SK-N-SH treated with all-trans-retinoic acid at 6 μM for 48 hours (cell line): ENCODE results near the gene C17orf58.

Source experiments
- ATAC-seq: fragments of 200-7000 bp; cut with Tn5 transposase; 3 replicates; pipeline ENCODE4 v1.9.1; 2020; ENCODE audit warnings: mild to moderate bottlenecking, moderate library complexity
- ARNTL ChIP-seq: fragments of 450-650 bp; formaldehyde crosslinking; IDR thresholded peaks from 2 replicates; pipeline ENCODE4 v1.5.0; 2020; ENCODE audit warnings: low read depth, mild to moderate bottlenecking, moderate library complexity, borderline replicate concordance
- BACH2 ChIP-seq: fragments of 250-450 bp; sonication (Bioruptor Pico); IDR thresholded peaks from 2 replicates; pipeline ENCODE4 v1.9.0; 2021; ENCODE audit warnings: mild to moderate bottlenecking, borderline replicate concordance
- CREB5 ChIP-seq: fragments of 250-450 bp; sonication (Bioruptor Pico); IDR thresholded peaks from 2 replicates; pipeline ENCODE4 v1.5.1; 2020; ENCODE audit warnings: low read depth, mild to moderate bottlenecking, moderate library complexity
- CSDC2 ChIP-seq: fragments of 250-450 bp; sonication (Bioruptor Pico); IDR thresholded peaks from 2 replicates; pipeline ENCODE4 v1.5.0; 2020; ENCODE audit warnings: mild to moderate bottlenecking, moderate library complexity
- ESRRG ChIP-seq: fragments of 250-450 bp; sonication (Bioruptor Pico); IDR thresholded peaks from 2 replicates; pipeline ENCODE4 v1.6.1; 2021; ENCODE audit warnings: mild to moderate bottlenecking
- GLIS3 ChIP-seq: fragments of 250-450 bp; sonication (Bioruptor Pico); IDR thresholded peaks from 2 replicates; pipeline ENCODE4 v1.5.0; 2020; ENCODE audit warnings: mild to moderate bottlenecking, moderate library complexity
- ISL1 ChIP-seq: fragments of 250-450 bp; sonication (Bioruptor Pico); IDR thresholded peaks from 2 replicates; pipeline ENCODE4 v2.1.2; 2022; ENCODE audit warnings: mild to moderate bottlenecking, moderate library complexity
- OSR1 ChIP-seq: fragments of 250-450 bp; sonication (Bioruptor Pico); IDR thresholded peaks from 2 replicates; pipeline ENCODE4 v1.8.0; 2022; ENCODE audit warnings: moderate library complexity, mild to moderate bottlenecking, inconsistent platforms
- PATZ1 ChIP-seq: fragments of 250-450 bp; sonication (Bioruptor Pico); IDR thresholded peaks from 2 replicates; pipeline ENCODE4 v1.8.0; 2020; ENCODE audit warnings: mild to moderate bottlenecking, moderate library complexity, borderline replicate concordance
- POU6F1 ChIP-seq: fragments of 250-450 bp; sonication (Bioruptor Pico); IDR thresholded peaks from 2 replicates; pipeline ENCODE4 v1.8.0; 2021; ENCODE audit warnings: low read depth, mild to moderate bottlenecking, moderate library complexity, borderline replicate concordance
- PPARA ChIP-seq: fragments of 250-450 bp; sonication (Bioruptor Pico); IDR thresholded peaks from 2 replicates; pipeline ENCODE4 v1.5.0; 2020; ENCODE audit warnings: mild to moderate bottlenecking, borderline replicate concordance
- RARB ChIP-seq: fragments of 250-450 bp; sonication (Bioruptor Pico); IDR thresholded peaks from 2 replicates; pipeline ENCODE4 v1.8.0; 2021; ENCODE audit warnings: mild to moderate bottlenecking, moderate library complexity
- SNAI2 ChIP-seq: fragments of 250-450 bp; sonication (Bioruptor Pico); IDR thresholded peaks from 2 replicates; pipeline ENCODE4 v1.5.0; 2020; ENCODE audit warnings: mild to moderate bottlenecking, moderate library complexity
- TCF4 ChIP-seq: fragments of 250-450 bp; sonication (Bioruptor Pico); IDR thresholded peaks from 2 replicates; pipeline ENCODE4 v1.8.0; 2021; ENCODE audit warnings: mild to moderate bottlenecking, moderate library complexity, borderline replicate concordance
- TOX ChIP-seq: fragments of 250-450 bp; sonication (Bioruptor Pico); IDR thresholded peaks from 2 replicates; pipeline ENCODE4 v1.8.0; 2021; ENCODE audit warnings: mild to moderate bottlenecking, moderate library complexity, borderline replicate concordance
- ZC3H10 ChIP-seq: fragments of 250-450 bp; sonication (Bioruptor Pico); IDR thresholded peaks from 2 replicates; pipeline ENCODE4 v1.5.1; 2021; ENCODE audit warnings: mild to moderate bottlenecking, moderate library complexity
- ZFP3 ChIP-seq: fragments of 250-450 bp; sonication (Bioruptor Pico); IDR thresholded peaks from 2 replicates; pipeline ENCODE4 v1.5.0; 2020; ENCODE audit warnings: mild to moderate bottlenecking, moderate library complexity
- ZFP30 ChIP-seq: fragments of 450-650 bp; formaldehyde crosslinking; IDR thresholded peaks from 2 replicates; pipeline ENCODE4 v1.5.0; 2022; ENCODE audit warnings: mild to moderate bottlenecking, moderate library complexity
- ZNF565 ChIP-seq: fragments of 450-650 bp; formaldehyde crosslinking; conservative IDR thresholded peaks from 2 replicates; pipeline ENCODE4 v1.5.0; 2020; ENCODE audit warnings: low read depth, mild to moderate bottlenecking, moderate library complexity
- ZNF70 ChIP-seq: fragments of 450-650 bp; formaldehyde crosslinking; IDR thresholded peaks from 2 replicates; pipeline ENCODE4 v1.5.0; 2020; ENCODE audit warnings: mild to moderate bottlenecking, moderate library complexity
- ZNF8 ChIP-seq: fragments of 450-650 bp; formaldehyde crosslinking; IDR thresholded peaks from 2 replicates; pipeline ENCODE4 v1.5.0; 2020; ENCODE audit warnings: mild to moderate bottlenecking, moderate library complexity
- TF ChIP-seq, protein P1 (sequence below): fragments of 250-450 bp; sonication (Bioruptor Pico); IDR thresholded peaks from 2 replicates; pipeline ENCODE4 v1.5.1; 2021; ENCODE audit warnings: mild to moderate bottlenecking, moderate library complexity
- TF ChIP-seq, protein P2 (sequence below): fragments of 250-450 bp; sonication (Bioruptor Pico); IDR thresholded peaks from 2 replicates; pipeline ENCODE4 v1.5.0; 2020; ENCODE audit warnings: mild to moderate bottlenecking, moderate library complexity

The C17orf58 gene

GRCh38 chr17:68016838-68017237 lies 20.6 kb upstream of the C17orf58 start:
- TF ChIP-seq ZFP30 (no peak), ZNF70 (no peak), ZNF8 (CRISPR knock-in tag) (no peak), ISL1 (CRISPR knock-in tag) (no peak), ARNTL (CRISPR knock-in tag) (no peak), SNAI2 (CRISPR knock-in tag) (no peak), POU6F1 (CRISPR knock-in tag) (no peak), TCF4 (no peak), CREB5 (CRISPR knock-in tag) (no peak), PPARA (no peak), CSDC2 (CRISPR knock-in tag) (no peak)
- no peak for ATAC-seq

DNA sequence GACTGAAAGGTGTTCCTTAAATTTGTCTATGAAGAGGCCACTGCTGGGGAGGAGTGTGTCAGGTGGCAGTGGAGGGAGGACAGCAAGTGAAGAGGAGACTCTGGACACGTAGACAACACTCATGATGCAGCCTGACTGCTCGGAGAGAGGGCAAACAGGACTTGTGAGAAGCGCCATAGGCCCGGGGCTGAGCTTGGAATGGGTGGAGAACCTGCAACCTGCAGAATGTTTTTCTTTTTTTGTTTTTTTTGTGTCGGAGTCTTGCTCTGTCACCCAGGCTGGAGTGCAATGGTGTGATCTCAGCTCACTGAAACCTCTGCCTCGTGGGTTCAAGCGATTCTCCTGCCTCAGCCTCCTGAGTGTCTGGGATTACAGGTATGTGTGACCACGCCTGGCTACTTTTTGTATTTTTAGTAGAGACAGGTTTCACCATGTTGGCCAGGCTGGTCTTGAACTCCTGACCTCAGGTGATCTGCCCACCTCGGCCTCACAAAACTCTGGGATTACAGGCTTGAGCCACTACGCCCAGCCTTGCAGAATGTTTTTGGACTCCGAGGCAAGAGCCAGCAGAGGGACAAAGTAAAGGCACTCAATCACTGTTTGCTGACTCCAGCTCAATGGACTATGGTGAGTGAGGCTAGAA lies 18.9 kb upstream of the C17orf58 start:
- ATAC-seq, result no peak
- TF ChIP-seq PATZ1 (CRISPR knock-in tag) (no peak), CSDC2 (CRISPR knock-in tag) (no peak), ZFP30 (no peak), SNAI2 (CRISPR knock-in tag) (no peak), ZFP3 (CRISPR knock-in tag) (no peak), PPARA (no peak), BACH2 (CRISPR knock-in tag) (no peak), ZNF565 (CRISPR knock-in tag) (no peak), ZNF8 (CRISPR knock-in tag) (no peak), ZC3H10 (no peak), CREB5 (CRISPR knock-in tag) (no peak), TCF4 (no peak), OSR1 (CRISPR knock-in tag) (no peak)
- TF ChIP-seq, protein P1, sequence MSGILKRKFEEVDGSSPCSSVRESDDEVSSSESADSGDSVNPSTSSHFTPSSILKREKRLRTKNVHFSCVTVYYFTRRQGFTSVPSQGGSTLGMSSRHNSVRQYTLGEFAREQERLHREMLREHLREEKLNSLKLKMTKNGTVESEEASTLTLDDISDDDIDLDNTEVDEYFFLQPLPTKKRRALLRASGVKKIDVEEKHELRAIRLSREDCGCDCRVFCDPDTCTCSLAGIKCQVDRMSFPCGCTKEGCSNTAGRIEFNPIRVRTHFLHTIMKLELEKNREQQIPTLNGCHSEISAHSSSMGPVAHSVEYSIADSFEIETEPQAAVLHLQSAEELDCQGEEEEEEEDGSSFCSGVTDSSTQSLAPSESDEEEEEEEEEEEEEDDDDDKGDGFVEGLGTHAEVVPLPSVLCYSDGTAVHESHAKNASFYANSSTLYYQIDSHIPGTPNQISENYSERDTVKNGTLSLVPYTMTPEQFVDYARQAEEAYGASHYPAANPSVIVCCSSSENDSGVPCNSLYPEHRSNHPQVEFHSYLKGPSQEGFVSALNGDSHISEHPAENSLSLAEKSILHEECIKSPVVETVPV (CRISPR knock-in tag), result no peak
- TF ChIP-seq, all 23 proteins: peak for 0

DNA sequence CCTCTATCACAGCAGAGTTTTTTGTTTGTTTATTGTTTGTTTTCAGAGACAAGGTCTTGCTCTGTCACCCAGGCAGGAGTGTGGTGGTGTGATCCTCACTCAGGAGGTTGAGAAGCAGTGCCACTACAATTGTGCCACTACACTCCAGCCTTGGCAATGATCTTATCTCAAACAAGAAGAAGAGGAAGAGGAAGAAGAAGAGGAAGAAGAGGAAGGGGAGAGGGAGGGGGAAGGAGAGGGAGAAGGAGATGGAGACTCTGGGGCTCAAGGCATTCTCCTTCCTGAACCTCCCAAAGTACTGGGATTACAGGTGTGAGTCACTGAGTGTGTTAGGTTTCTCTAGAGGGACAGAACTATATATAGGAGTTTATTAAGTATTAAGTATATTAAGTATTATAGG lies 17.1 kb upstream of the C17orf58 start:
- no peak for TF ChIP-seq ZFP3 (CRISPR knock-in tag)
- TF ChIP-seq ESRRG (CRISPR knock-in tag), result no peak
- ATAC-seq, result no peak

GRCh38 chr17:68011199-68011665 lies 15.0 kb upstream of the C17orf58 start:
- TF ChIP-seq ZFP30 (no peak), BACH2 (CRISPR knock-in tag) (no peak), ZNF565 (CRISPR knock-in tag) (no peak), ISL1 (CRISPR knock-in tag) (no peak), ARNTL (CRISPR knock-in tag) (no peak), ESRRG (CRISPR knock-in tag) (no peak), PPARA (no peak), GLIS3 (CRISPR knock-in tag) (no peak), RARB (CRISPR knock-in tag) (no peak), CSDC2 (CRISPR knock-in tag) (no peak), OSR1 (CRISPR knock-in tag) (no peak), SNAI2 (CRISPR knock-in tag) (no peak), ZNF70 (no peak), TOX (CRISPR knock-in tag) (no peak), ZFP3 (CRISPR knock-in tag) (no peak)
- TF ChIP-seq, protein P2, sequence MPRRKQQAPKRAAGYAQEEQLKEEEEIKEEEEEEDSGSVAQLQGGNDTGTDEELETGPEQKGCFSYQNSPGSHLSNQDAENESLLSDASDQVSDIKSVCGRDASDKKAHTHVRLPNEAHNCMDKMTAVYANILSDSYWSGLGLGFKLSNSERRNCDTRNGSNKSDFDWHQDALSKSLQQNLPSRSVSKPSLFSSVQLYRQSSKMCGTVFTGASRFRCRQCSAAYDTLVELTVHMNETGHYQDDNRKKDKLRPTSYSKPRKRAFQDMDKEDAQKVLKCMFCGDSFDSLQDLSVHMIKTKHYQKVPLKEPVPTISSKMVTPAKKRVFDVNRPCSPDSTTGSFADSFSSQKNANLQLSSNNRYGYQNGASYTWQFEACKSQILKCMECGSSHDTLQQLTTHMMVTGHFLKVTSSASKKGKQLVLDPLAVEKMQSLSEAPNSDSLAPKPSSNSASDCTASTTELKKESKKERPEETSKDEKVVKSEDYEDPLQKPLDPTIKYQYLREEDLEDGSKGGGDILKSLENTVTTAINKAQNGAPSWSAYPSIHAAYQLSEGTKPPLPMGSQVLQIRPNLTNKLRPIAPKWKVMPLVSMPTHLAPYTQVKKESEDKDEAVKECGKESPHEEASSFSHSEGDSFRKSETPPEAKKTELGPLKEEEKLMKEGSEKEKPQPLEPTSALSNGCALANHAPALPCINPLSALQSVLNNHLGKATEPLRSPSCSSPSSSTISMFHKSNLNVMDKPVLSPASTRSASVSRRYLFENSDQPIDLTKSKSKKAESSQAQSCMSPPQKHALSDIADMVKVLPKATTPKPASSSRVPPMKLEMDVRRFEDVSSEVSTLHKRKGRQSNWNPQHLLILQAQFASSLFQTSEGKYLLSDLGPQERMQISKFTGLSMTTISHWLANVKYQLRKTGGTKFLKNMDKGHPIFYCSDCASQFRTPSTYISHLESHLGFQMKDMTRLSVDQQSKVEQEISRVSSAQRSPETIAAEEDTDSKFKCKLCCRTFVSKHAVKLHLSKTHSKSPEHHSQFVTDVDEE (CRISPR knock-in tag), result no peak
- peak; percentile 87 for ATAC-seq
